ENCODE results near the gene HSPB1. TPM values are rescaled to one million over a fixed set of nuclear protein-coding genes. Genes with fewer than 3 reads are reported as not detected.

The HSPB1 gene
- total RNA-seq, 4 donors from 2014 or later: 388 to 879 (median 551) TPM

DNA sequence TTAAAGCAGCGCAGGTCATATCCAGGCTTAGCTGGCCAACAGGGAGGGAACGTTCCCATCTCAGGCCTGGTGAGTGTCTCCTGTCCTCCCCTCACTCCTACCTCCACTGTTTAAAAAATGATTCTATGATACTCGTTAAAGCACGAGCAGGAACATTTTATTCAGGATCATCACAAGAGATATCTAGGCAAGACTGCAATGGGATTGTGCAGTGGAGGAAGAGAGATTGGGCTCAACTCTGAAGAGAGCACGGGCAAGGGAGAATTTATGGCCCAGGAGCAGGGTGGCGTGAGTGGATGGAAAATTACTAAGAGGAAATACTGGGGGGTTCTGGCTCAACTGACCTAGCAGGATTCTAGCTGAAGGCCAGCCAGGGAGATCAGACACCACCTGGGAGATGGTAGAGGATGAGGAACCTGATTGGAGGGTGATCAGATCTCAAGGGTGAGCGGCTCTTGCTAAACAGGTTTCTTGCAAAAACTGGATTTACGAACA lies 9.0 kb upstream of the HSPB1 start:
- intact Hi-C loops (cut with DNase I): loop anchor here (2.0 kb wide), 1 partner anchor 19 kb away; no protein-coding TSS in a partner anchor
- H3K36me3 ChIP-seq: no peaks in the 10 kb centered on the region
- no peak overlapping the region for H3K4me3 ChIP-seq (replicated peaks in 1 of 3)
- WGBS, 2 donors: 85% methylated on average over 8 of the region's 8 CpGs
- H3K27me3 ChIP-seq: no peaks in the 10 kb centered on the region
- no peaks in the 10 kb centered on the region for H3K9me3 ChIP-seq
- peak overlapping the region; percentile 87 to 100 (median 100) for H3K27ac ChIP-seq
- DNase-seq: no peak
- no peak for TF ChIP-seq POLR2A (IDR thresholded peaks at IDR 0.05)
- TF ChIP-seq, protein P1, sequence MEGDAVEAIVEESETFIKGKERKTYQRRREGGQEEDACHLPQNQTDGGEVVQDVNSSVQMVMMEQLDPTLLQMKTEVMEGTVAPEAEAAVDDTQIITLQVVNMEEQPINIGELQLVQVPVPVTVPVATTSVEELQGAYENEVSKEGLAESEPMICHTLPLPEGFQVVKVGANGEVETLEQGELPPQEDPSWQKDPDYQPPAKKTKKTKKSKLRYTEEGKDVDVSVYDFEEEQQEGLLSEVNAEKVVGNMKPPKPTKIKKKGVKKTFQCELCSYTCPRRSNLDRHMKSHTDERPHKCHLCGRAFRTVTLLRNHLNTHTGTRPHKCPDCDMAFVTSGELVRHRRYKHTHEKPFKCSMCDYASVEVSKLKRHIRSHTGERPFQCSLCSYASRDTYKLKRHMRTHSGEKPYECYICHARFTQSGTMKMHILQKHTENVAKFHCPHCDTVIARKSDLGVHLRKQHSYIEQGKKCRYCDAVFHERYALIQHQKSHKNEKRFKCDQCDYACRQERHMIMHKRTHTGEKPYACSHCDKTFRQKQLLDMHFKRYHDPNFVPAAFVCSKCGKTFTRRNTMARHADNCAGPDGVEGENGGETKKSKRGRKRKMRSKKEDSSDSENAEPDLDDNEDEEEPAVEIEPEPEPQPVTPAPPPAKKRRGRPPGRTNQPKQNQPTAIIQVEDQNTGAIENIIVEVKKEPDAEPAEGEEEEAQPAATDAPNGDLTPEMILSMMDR (IDR thresholded peaks at IDR 0.05): no peak
- H3K4me1 ChIP-seq: peaks cover 39 to 69% of the 10 kb centered on the region in 2 donors

DNA sequence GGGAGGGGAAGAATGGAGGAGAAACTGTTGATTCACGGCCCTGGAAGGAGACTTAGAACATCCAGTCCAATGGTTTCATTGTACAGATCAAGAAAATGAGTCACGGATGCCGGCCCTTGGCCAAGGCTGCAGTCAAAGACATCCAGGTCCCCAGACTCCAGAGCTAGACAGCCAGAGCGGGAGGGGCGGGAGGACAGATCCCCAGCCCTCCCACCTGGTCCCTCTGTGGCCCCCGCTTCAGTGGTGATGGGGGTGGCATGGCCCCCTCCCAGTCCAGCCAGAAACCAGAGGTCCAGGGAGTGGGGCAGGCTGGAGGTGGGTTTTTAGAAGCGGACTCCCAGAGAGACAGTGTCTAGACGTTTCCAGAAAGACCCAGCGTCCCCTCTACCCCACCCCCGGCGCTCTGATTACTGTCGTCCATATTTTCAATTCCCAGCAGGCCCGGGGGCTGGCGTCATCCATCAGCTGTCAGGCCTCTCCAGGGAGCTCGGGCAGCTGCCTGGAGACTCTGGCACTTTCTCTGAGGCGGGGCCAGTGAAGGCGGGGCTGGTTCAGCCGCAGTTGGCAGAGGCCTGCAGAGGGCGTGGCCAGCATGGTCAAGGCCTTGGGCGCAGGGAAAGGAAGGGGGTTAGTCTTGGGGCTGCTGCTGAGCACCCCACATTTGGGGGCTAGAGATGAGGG lies 8.0 kb upstream of the HSPB1 start:
- TF ChIP-seq, protein P1 (IDR thresholded peaks at IDR 0.05): no peak
- TF ChIP-seq POLR2A (IDR thresholded peaks at IDR 0.05): peak in 1 of 2 donors; percentile 88
- no peaks in the 10 kb centered on the region for H3K9me3 ChIP-seq
- peaks cover 39 to 75% of the 10 kb centered on the region in 2 donors for H3K4me1 ChIP-seq
- no peaks in the 10 kb centered on the region for H3K36me3 ChIP-seq
- peak; percentile 98 to 99 for DNase-seq
- intact Hi-C loops (cut with DNase I): no loop called here
- H3K27ac ChIP-seq: peak overlapping the region; percentile 87 to 100 (median 100)
- H3K27me3 ChIP-seq: no peaks in the 10 kb centered on the region
- WGBS, 2 donors: 35 to 60% methylated on average over 4 to 11 of the region's 20 CpGs
- H3K4me3 ChIP-seq (replicated peaks in 1 of 3): peak overlapping the region in 1 of 3 donors; percentile 19

DNA sequence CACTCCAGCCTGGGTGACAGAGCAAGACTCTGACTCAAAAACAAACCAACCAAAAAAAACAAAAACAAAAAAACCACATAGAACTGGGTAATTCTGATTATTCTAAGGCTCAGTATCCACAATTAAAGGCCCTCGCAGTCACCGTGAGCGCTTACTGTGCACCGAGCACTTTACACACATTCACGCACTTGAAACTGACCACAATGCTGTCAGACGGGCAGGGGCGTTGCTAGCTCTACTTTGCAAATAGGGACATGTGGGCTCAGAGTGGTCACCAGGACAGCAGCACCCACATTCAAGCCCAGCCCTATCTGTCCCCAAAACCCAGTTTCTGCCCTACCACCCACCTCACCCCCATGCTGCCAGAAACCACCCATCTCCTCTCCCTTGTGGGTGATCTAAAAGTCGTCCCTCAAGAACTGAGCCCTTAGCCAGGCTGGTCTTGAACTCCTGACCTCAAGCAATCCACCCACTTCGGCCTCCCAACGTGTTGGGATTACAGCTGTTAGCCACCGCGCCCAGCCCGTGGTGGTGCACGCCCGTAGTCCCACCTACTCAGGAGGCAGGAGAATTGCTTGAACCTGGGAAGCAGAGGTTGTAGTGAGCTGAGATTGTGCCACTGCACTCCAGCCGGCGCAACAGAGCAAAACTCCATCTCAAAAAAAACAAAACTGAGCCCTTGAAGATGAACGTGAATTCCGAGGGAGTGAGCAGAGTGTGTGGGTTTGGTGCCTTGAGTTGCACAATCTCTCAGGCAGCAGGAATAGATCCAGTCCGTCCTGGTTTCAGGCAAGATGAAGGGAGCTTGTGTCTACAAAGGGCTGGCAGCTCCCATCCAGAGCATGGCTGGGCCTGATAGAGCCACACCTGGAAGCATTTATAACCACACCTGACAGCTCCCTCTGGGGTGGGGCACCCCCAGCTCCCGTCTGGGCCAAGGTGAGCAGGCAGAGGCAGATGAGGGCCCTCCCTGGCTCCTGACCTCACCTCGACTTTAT lies 5.4 kb upstream of the HSPB1 start:
- peak in 1 of 2 donors; percentile 76 for TF ChIP-seq POLR2A (IDR thresholded peaks at IDR 0.05)
- TF ChIP-seq, protein P1 (IDR thresholded peaks at IDR 0.05): peak in 1 of 6 experiments; percentile 16
- Histone ChIP-seq H3K36me3 (no peaks in the 10 kb centered on the region), H3K4me1 (peaks cover 35 to 79% of the 10 kb centered on the region in 2 donors), H3K4me3 (replicated peaks in 1 of 3) (no peak overlapping the region), H3K27ac (peak overlapping the region; percentile 99 to 100 (median 100)), H3K27me3 (no peaks in the 10 kb centered on the region), H3K9me3 (no peaks in the 10 kb centered on the region)
- WGBS, 2 donors: 48 to 52% methylated on average over 16 to 22 of the region's 22 CpGs
- peak; percentile 95 to 96 for DNase-seq
- intact Hi-C loops (cut with DNase I): no loop called here

GRCh38 chr7:76300166-76300731 lies 2.2 kb upstream of the HSPB1 start:
- Histone ChIP-seq H3K27ac (peak overlapping the region in 2 of 3 donors; percentile 100), H3K9me3 (no peaks in the 10 kb centered on the region), H3K4me1 (peaks cover 36 to 67% of the 10 kb centered on the region in 2 donors), H3K4me3 (replicated peaks in 1 of 3) (no peak overlapping the region), H3K27me3 (no peaks in the 10 kb centered on the region), H3K36me3 (peaks cover 0 to 5% of the 10 kb centered on the region in 2 donors)
- TF ChIP-seq, protein P1 (IDR thresholded peaks at IDR 0.05): no peak
- no peak for TF ChIP-seq POLR2A (IDR thresholded peaks at IDR 0.05)
- intact Hi-C loops (cut with DNase I): no loop called here
- peak; percentile 39 to 65 for DNase-seq
- 90 to 96% methylated on average over 7 of the region's 7 CpGs for WGBS, 2 donors

Measured in thyroid gland (tissue), 4 donors.